Neuron (in vitro differentiated cells): Measurements from ENCODE around the gene SNRPA1.

ENCODE experiments used
- H2AFZ ChIP-seq: one replicate; pipeline ENCODE4 v1.6.1; 2013; ENCODE audit warnings: low read depth, mild to moderate bottlenecking, inconsistent platforms, low read length, moderate library complexity
- H3K27me3 ChIP-seq: one replicate; pipeline ENCODE4 v1.6.1; 2013; ENCODE audit warnings: low read length; ENCODE audit not compliant: insufficient read depth
- H3K36me3 ChIP-seq: one replicate; pipeline ENCODE4 v1.6.1; 2013; ENCODE audit warnings: low read length; ENCODE audit not compliant: insufficient read depth
- H3K4me1 ChIP-seq: one replicate; pipeline ENCODE4 v1.6.1; 2013; ENCODE audit warnings: low read length; ENCODE audit not compliant: insufficient read depth
- H3K4me3 ChIP-seq: 2 replicates; pipeline ENCODE4 v1.5.1; 2013; ENCODE audit warnings: mild to moderate bottlenecking, low read length, moderate library complexity
- H3K9me3 ChIP-seq: one replicate; pipeline ENCODE4 v1.6.1; 2013; ENCODE audit warnings: low read length

Gene SNRPA1

GRCh38 chr15:101255051-101255395 is 40.0 kb downstream of the SNRPA1 start:
- Histone ChIP-seq H3K9me3 (no peaks in the 10 kb centered on the region), H3K4me1 (peaks cover 23% of the 10 kb centered on the region), H3K36me3 (no peaks in the 10 kb centered on the region), H2AFZ (no peak overlapping the region), H3K4me3 (no peak overlapping the region), H3K27me3 (peaks cover 3% of the 10 kb centered on the region)

DNA sequence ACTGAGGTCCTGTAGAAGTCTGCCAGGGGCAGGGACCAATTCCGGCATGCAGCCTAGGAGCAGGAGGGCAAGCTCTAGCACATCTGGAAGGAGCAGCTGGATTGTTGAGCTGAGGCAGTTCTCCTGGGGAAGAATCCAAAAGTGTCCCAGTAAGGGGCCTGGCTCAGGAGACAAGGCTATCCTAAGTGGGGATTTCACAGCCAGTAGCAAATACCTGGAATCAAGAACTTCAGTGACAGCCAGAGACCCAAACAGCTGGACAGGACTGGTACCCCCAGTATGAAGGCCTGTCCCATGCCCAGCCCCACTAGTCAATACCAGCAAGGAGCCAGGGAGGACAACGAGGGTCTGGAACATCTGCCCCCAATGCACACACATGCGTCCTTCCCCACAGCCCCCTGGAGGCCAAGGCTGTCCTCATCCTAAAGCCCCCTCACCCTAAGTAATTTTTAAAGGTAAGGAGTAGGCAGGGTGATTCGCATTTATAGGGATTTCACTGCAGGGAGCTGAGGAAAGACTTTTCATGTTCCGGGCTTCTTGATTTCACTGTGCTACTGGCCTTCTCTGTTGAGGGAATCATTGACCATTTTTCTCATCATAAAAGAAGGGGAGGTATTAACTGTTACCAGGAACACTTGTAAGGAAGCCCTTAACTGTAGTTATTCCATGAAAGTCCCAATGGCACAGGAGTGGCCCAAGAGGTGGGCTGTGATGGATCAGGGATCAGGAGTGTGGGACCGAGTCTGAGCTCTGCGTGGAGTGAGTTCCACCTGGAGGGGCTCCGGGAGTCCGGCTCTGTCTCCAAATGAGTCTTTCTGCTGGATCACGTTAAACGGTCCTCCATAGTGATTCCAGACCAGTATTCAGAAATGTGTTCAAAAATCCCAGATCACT is 40.6 kb downstream of the SNRPA1 start:
- peaks cover 3% of the 10 kb centered on the region for H3K27me3 ChIP-seq
- no peaks in the 10 kb centered on the region for H3K36me3 ChIP-seq

GRCh38 chr15:101252836-101253235 is 42.2 kb downstream of the SNRPA1 start:
- H3K9me3 ChIP-seq, result no peaks in the 10 kb centered on the region
- H3K4me3 ChIP-seq, result peak overlapping the region; percentile 90
- no peaks in the 10 kb centered on the region for H3K36me3 ChIP-seq
- peaks cover 3% of the 10 kb centered on the region for H3K27me3 ChIP-seq
- H2AFZ ChIP-seq, result peak overlapping the region; percentile 100
- peaks cover 20% of the 10 kb centered on the region for H3K4me1 ChIP-seq

More for the DNA sequence above, 40.6 kb downstream of the SNRPA1 start:
- H2AFZ ChIP-seq, result no peak overlapping the region
- H3K9me3 ChIP-seq, result no peaks in the 10 kb centered on the region
- H3K4me3 ChIP-seq, result no peak overlapping the region
- H3K4me1 ChIP-seq, result peaks cover 27% of the 10 kb centered on the region

DNA sequence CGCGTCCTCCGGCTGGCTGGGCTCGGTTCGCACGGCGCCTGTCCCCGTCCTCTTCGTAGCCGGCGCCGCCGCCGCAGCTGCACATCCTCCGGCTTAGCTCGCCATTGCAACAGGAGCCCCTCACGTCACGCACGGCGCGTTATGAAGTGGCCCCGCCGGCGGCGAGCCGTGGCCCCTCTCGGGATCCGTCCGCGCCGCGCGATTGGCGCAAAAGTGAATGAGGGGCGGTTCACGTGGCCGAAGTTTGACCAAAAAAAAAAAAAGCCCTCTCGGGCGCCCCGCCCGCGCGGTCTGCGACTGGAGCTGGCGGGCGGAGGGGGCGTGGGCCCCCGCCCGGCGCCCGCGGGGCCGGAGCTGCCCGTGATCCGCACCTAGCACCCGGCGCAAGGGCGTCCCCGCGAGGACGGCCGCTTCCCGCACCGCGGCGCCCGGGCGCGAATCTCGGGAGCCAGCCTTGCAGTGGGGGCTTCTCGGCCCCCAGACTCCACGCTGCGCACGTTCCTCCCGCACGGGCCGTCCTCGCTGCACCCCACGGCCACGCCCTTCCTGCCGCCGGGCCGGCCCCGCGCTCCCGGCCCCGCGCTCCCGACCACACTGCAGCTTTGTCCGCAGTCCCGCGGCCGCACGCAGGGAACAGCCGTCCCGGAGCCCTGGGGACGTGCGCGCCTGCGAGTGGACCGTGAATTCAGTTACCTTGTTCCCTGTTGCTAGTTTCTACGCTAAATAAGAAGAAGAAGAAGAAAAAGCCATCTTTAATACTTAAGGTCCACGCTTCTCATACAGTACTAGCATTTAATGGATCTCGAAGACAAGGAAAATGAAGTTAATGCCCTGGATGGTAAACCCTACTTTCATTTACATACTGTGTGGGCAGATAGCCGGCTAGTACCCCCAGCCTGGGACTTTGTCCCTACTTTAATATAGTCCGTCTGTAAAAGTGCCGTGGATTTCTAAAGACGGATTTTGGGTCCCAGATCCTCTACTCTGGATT is 42.9 kb downstream of the SNRPA1 start, which contains the start of gene CHSY1:
Gene CHSY1 (minus strand): TSS at position 219 of the 991 bp plus-strand sequence. CDS start 592 bp downstream, outside the sequence.
- H2AFZ ChIP-seq, result peak within 1 kb of the TSS; percentile 100
- H3K4me3 ChIP-seq, result peak within 1 kb of the TSS; percentile 98
- H3K36me3 ChIP-seq, result peaks cover 5% of the 10 kb centered on the region
- H3K9me3 ChIP-seq, result no peaks in the 10 kb centered on the region
- H3K27me3 ChIP-seq, result peaks cover 3% of the 10 kb centered on the region
- H3K4me1 ChIP-seq, result peaks cover 20% of the 10 kb centered on the region

DNA sequence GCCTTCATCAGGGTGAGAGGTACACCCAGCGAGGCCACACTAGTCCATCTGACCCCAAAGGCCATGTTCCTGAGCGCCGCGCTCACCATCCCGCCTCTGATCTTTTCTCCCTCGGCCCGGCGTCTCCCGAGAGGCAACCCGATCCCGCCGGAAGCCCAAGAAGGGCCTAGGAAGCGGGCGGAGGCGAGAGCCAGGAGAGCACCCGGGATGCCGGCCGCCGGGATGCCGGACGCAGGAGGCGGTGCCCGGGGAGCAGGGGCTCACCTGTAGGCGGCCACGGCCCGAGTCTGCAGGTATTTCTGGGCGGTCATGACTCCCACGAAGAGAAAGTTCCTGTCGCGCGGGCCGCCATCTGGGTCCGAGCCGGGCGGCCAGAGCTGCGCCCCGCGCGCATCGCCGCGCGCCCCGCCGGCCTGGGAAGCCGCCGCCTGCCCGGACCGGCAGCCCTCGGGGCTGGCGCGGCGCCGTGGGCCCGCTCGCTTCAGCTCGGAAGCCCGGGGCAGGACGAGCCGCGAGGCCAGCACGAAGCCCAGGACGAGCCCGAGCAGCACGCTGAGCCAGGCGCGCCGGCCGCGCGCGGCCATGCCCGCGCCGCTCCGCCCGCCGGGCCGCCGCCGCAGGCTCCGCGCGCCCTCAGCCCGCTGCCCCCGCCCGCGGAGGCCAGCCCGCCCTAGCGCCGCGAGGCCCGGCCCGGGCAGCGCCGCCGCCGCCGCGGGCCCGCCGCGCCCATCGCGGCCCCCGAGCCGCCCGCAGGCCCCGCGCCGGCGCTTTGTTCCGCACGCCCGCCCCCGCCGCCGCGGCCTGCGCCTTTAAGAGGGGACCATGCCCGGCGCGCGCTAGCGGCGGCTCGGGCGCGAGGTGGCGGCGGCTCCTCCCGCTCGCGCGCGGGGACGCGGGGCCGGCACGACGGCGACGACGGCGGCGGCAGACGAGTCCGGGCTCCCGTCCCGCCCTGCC is 43.9 kb downstream of the SNRPA1 start:
- H3K9me3 ChIP-seq, result no peaks in the 10 kb centered on the region
- H3K4me3 ChIP-seq, result peak overlapping the region; percentile 98
- H3K4me1 ChIP-seq, result peaks cover 20% of the 10 kb centered on the region
- H3K27me3 ChIP-seq, result peaks cover 3% of the 10 kb centered on the region
- peaks cover 5% of the 10 kb centered on the region for H3K36me3 ChIP-seq
- peak overlapping the region; percentile 100 for H2AFZ ChIP-seq

DNA sequence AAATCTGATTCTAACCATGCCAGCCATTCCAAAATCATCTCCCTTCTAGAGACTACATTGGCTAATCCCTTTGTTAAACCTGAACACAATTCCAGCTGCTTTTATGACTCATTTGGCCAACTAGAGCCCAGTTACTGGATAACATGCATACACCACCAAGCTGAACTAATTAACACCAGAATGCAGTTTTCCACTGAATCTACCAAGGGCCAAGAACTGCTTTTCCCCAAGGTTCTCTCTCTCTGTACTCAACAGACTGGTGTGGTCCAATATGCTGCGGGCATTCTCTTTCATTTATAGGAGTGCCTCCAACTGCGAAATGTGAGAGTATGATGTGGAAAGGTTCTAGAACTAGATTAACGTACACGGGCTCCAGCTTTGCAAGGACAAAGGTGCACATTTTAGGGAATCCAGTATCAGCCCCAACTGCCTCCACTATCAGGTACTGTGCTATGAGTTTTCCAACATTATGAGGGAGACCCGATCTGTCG is 44.7 kb downstream of the SNRPA1 start:
- no peaks in the 10 kb centered on the region for H3K9me3 ChIP-seq
- peak overlapping the region; percentile 98 for H3K4me3 ChIP-seq
- H3K36me3 ChIP-seq, result peaks cover 5% of the 10 kb centered on the region
- H3K27me3 ChIP-seq, result no peaks in the 10 kb centered on the region
- peaks cover 18% of the 10 kb centered on the region for H3K4me1 ChIP-seq
- H2AFZ ChIP-seq, result peak overlapping the region; percentile 57

DNA sequence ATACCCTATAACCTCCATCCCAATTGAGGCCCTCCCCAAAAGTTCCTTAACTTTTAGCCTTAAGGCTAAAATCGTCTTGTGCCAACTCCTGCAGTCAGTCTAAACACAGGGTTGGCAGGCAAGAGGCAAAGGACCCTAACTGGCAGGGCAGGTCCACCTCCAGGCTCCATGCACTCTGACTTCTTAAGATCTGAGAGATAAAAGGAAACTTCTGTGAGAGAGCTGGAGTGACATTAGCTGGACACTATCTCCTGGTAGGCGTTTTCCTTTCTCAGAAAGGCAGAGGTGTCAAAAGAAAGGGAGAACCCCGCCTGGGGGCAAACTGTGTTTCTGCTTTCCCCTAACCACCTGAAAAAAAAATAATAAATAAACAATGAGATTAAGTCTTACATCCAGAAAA is 46.8 kb downstream of the SNRPA1 start:
- no peak overlapping the region for H3K4me3 ChIP-seq

DNA sequence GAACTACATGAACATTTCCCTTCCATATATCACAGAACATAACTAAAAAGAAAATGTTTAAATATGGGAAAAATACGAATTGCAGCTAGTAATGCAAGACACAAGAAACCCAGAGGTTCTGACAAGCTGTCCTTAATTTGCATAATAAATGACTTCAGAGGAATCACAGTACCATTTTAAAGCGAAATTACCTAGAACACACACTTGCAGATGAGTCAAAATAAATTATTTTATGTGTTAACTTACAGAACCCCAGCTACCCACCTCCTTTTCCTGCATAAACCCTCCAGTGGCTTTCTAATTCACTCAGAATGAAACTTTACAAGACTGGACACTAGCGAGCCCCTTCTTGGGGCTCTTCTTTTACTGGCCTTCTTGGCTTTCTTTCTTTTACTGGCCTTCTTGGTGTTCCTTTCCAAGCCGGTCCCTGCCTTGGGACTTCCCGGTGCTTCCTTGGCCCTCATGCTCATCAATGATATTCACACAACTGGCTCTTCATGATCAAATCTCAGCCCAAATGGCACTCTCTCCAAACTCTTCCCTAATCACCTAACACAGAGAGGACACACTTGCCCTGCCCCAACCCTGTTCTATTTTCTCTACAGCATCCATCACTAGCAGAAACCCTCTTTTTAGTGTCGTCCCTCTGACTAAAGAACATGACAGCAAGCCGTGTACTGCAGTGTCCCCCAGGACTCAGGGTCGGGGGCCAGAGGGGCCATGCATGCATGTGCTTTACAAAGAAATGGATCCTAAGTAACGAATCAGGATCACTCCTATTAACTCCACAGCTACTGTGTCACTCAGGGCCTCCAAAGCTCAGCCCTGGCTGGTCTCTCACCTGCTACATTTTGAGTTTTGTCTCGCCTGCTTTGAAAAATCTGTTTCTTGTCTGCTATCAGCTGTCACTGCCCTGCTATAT is 48.0 kb downstream of the SNRPA1 start:
- H3K36me3 ChIP-seq, result peaks cover 7% of the 10 kb centered on the region
- no peaks in the 10 kb centered on the region for H3K27me3 ChIP-seq
- no peak overlapping the region for H3K4me3 ChIP-seq
- H3K9me3 ChIP-seq, result no peaks in the 10 kb centered on the region
- H3K4me1 ChIP-seq, result peaks cover 13% of the 10 kb centered on the region
- H2AFZ ChIP-seq, result no peak overlapping the region

More for the DNA sequence above, 46.8 kb downstream of the SNRPA1 start:
- H3K9me3 ChIP-seq, result no peaks in the 10 kb centered on the region
- H3K4me1 ChIP-seq, result peaks cover 17% of the 10 kb centered on the region
- H3K36me3 ChIP-seq, result peaks cover 5% of the 10 kb centered on the region
- no peak overlapping the region for H2AFZ ChIP-seq
- H3K27me3 ChIP-seq, result no peaks in the 10 kb centered on the region

DNA sequence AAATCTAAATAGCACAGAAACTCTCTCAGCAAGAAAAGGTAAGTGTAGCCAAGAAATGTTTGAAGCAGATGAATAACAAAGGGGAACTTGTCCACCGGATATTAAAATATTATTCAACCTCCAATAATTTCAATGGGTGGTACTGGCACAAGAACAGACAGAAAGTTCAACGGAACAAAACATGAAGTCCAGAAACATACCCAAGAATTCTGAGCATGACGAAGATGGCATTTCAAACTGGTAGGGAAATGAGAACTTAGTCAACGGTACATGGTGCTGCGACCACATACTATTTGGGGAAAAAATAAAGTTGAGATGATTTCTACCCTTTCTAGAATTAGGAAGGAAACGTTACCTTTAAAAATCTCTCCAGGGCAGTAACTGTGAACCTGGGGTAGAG is 48.7 kb downstream of the SNRPA1 start:
- Histone ChIP-seq H3K9me3 (no peaks in the 10 kb centered on the region), H3K36me3 (peaks cover 7% of the 10 kb centered on the region), H3K4me1 (peaks cover 13% of the 10 kb centered on the region), H3K27me3 (no peaks in the 10 kb centered on the region), H2AFZ (no peak overlapping the region), H3K4me3 (no peak overlapping the region)

DNA sequence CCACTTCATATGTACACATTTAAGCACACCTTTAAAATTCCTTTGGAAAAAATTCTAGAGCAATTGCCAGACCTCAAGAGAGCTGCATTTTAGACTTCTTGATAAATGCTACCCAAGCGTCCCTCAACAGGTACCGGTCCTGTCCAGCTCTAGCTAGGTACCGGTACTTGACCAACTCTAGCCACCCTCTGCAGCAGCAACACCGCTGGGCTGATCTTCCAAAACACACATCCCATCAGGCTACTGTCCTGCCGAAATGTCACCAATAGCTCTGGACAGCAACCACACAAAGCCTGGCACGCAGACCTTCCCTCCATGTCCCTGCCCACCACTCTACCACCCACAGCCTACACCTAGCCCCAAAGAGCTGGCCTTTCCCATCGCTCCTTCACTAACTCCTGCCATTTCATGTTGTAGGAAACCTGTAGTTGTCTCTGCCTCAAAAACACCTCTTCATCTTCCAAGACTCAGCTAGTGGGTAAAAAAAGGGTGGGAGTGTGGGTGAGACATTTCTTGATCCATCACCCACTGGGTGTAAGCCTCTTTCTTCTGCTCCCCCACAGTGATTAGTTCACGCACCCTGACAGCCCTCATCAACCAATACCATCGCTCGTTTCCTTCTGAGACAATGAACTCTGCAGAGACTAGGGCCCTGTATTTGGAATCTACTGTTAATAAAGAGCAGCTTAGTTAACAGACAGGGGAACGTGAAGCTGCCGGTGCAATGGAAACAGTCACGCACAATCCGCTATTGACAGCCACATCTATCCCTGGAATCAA is 50.0 kb downstream of the SNRPA1 start:
- Histone ChIP-seq H2AFZ (no peak overlapping the region), H3K4me1 (peaks cover 5% of the 10 kb centered on the region), H3K27me3 (no peaks in the 10 kb centered on the region), H3K36me3 (peaks cover 7% of the 10 kb centered on the region), H3K9me3 (no peaks in the 10 kb centered on the region), H3K4me3 (no peak overlapping the region)
